Esophagus muscularis mucosa (tissue), 3 donors: ENCODE measurements around the gene XDH.

Experiments used
- POLR2A ChIP-seq: fragments of 450-650 bp; IDR thresholded peaks from one replicate; pipeline ENCODE4 v1.6.1; 2017; ENCODE audit warnings: antibody characterized with exemption, moderate library complexity, mild to moderate bottlenecking, low read depth
- POLR2AphosphoS5 ChIP-seq, 2 donors: sonication (generic); formaldehyde crosslinking; IDR thresholded peaks; one replicate each; pipeline ENCODE4 v1.6.1; 2017; ENCODE audit warnings: antibody characterized with exemption in 2 of 2
- TF ChIP-seq, protein P1 (sequence below), 3 experiments: fragments of 200-600 bp in 2 of 3; fragments of 450-650 bp in 1 of 3; sonication (generic) in 2 of 3; IDR thresholded peaks; one replicate each; pipeline ENCODE4 v1.5.1; 2017 to 2019; ENCODE audit warnings: antibody characterized with exemption in 3 of 3, mild to moderate bottlenecking in 2 of 3, moderate library complexity in 1 of 3

GRCh38 chr2:31384351-31384750, 30.2 kb downstream of the XDH start:
- no peak for TF ChIP-seq POLR2AphosphoS5 (IDR thresholded peaks at IDR 0.05)
- TF ChIP-seq, protein P1, sequence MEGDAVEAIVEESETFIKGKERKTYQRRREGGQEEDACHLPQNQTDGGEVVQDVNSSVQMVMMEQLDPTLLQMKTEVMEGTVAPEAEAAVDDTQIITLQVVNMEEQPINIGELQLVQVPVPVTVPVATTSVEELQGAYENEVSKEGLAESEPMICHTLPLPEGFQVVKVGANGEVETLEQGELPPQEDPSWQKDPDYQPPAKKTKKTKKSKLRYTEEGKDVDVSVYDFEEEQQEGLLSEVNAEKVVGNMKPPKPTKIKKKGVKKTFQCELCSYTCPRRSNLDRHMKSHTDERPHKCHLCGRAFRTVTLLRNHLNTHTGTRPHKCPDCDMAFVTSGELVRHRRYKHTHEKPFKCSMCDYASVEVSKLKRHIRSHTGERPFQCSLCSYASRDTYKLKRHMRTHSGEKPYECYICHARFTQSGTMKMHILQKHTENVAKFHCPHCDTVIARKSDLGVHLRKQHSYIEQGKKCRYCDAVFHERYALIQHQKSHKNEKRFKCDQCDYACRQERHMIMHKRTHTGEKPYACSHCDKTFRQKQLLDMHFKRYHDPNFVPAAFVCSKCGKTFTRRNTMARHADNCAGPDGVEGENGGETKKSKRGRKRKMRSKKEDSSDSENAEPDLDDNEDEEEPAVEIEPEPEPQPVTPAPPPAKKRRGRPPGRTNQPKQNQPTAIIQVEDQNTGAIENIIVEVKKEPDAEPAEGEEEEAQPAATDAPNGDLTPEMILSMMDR (IDR thresholded peaks at IDR 0.05), result no peak
- no peak for TF ChIP-seq POLR2A
